Activated T-cell treated with anti-CD3 and anti-CD28 coated beads for 24 hours (primary cell): Measurements from ENCODE around the gene HNMT.
"Not testable (repeated sequence)": the region's sequence is repeated elsewhere in the genome, so short reads cannot be mapped to it uniquely, and the experiment has no call there.

ENCODE experiments used
- DNase-seq: peaks from one replicate; pipeline ENCODE4 v3.0.0-alpha.2; 2020; ENCODE audit warnings: low read depth

The HNMT gene

DNA sequence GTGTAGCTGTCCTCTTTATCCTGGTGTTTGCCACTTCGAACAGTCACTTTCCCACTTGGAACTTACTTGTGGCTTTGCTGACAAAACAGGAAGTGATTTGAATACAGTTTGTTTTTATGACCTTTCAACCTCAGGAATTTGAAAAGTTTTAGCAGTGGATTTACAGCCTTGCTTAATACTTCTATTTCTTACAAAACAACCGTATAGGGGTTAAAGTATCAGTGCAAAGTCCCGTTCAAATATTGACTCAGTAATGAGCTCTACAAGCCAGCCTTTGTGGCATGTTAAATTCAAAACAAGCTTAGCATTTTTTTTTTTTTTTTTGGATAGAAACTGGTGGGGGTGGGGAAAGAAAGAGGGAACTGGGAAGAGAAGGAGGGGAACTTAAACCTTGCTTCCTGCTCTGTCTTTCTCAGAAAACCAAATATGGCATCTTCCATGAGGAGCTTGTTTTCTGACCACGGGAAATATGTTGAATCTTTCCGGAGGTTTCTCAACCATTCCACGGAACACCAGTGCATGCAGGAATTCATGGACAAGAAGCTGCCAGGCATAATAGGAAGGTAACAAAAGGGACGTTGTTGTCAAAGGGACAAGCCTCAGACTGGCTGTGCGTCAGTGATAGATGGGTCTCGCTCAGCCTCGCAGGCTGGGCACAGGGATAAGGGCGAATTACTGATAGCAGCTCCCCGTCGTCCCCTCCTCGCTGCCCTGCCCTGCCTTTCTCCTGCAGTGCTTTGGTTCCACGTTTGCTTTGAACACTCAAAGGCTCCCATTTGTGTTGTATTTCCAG lies at the start of gene HNMT:
HNMT (plus strand) TSS at position 408 of the 793 bp plus-strand sequence; CDS start at position 427, 19 bp downstream.
- DNase-seq = no peak

- no peak for DNase-seq
These were observed 43.0 kb upstream of the HNMT start for GRCh38 chr2:137921105-137921880.

DNA sequence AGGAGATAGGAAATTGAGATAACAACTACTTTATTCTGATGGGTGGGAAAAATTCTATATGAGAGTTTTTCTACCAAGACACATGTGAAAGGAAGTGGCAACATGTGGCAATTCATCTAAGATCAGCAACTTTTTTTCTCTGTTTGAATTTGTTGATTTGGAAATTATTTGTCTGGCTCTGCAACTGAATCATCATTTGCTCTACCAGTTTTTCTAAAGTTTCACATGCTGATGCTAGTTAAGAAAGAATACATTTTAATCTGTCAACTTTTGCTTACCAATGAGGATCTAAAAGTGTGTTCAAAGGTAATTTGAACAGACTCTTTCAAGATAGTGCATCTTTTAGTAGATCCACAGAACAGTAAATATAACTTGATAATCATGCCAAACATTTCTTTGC lies 42.1 kb upstream of the HNMT start:
- DNase-seq = not testable (repeated sequence)

GRCh38 chr2:137924019-137924418 lies 40.3 kb upstream of the HNMT start:
- no peak for DNase-seq

DNA sequence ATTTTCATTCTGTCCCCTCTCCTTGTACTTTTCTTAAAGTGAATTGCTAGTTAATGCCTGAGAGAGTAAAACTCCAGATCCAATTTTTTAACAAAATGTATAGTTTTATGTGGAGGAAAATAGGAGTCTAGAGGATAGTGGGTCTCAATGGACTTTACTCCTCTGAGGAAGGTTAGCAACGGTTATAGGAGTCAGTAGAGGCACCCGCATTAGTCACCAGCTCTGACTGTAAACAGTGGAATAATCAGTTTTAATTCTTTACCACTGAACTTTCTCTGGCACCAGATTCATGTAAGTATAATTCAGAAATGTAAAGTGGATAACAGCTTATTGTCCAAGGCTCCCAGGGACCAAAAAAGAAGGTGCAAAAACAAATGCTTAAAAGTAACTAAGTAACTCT lies 38.7 kb upstream of the HNMT start:
- DNase-seq = no peak

DNA sequence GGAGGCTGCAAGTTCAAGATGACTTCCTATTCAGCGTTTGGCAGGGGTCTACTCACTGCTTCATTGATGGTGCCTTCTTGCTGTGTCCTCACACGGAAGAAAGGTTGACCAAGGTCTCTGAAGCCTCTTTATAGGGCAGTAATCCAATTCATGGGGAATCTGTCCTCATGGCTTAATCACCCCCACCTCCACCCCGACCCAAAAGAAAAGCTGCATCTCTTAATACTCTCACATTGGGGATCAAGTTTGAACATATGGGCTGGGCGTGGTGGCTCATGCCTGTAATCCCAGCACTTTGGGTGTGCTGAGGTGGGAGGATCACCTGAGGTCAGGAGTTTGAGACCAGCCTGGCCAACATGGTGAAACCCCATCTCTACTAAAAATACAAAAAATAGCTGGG lies 36.4 kb upstream of the HNMT start:
- no peak for DNase-seq

DNA sequence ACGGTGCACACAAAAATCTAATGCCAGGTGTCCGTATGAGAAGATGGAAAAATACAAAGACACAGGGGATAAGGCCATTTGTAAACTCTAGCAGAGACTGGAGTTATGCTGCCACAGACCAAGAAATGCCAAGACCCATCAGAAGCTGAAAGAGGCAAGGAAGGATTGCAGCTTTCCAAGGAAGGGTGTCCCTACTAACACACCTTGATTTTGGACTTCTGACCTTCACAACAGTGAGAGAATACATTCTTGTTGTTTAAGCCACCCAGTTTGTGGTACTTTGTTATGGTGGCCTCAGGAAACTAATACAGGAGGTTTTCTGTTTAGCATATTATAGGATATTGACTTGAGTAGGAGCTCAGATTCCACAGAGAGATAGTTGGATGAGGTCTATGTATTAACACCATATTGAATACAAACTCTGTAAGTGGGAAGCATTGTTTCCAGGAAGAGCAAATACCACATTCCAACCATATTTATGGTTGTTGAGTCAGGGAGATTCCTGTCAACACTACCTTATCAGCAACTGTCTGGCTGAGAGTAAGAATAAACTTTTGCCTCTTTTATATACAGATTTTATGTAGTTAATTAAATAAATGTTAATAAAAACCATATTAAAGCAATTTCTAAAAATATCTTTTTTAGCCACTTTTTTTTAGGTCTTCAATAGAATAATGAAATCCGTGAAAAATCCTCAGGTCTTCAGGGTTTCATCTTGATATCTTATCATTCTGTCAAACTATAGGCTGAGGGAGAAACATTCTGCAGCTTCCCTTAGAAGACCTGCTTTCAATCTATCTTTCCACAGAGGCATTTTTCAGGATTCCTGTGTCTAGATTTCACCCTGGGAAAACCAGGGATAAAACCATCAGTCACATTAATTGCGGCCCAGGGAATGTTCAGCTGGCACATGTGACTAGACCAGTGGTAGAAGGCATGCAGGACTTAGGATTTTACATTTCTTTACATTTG lies 35.4 kb upstream of the HNMT start:
- DNase-seq = no peak

GRCh38 chr2:137929519-137929916 lies 34.8 kb upstream of the HNMT start:
- DNase-seq = no peak

GRCh38 chr2:137930146-137930545 lies 34.1 kb upstream of the HNMT start:
- no peak for DNase-seq

DNA sequence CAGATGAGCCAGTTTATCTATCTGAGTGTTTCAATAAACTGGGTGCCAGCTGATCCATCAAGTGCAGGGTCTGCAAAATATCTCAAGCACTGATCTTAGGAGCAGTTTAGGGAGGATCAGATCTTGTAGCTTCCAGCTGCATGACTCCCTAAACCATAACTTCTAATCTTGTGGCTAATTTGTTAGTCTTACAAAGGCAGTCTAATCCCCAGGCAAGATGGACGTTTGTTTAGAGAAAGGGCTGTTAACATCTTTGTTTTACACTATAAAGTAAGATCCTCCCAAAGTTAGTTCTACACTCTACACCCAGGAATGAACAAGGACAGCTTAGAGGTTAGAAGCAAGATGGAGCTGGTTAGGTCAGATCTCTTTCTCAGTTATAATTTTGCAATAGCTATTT lies 28.7 kb upstream of the HNMT start:
- no peak for DNase-seq

- no peak for DNase-seq
These were observed 27.0 kb upstream of the HNMT start for GRCh38 chr2:137937246-137937645.

DNA sequence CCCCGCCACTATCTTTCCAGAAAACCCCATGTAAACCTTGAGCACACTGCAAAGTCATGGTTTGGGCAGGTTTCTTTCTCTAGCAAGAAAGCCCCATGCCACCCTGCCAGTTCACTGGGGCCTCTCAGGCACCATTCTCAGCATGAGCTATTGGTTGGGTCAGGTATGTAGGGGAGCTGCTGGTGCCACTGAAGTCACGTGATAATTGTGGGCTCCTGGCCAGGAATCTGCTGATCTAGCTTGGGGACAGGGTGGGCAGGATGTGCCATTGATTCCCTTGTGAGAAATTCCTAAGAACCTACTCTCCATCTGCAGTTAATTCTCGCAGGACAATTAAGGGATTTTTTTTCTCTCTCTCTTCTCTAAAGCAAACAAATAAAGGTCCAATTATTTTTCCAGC lies 26.5 kb upstream of the HNMT start:
- DNase-seq = no peak

- DNase-seq = no peak
These were observed 26.1 kb upstream of the HNMT start for GRCh38 chr2:137938204-137938603.

GRCh38 chr2:137939026-137939425 lies 25.2 kb upstream of the HNMT start:
- no peak for DNase-seq

GRCh38 chr2:137940154-137940553 lies 24.1 kb upstream of the HNMT start:
- no peak for DNase-seq

GRCh38 chr2:137942037-137942832 lies 22.0 kb upstream of the HNMT start:
- DNase-seq = no peak

DNA sequence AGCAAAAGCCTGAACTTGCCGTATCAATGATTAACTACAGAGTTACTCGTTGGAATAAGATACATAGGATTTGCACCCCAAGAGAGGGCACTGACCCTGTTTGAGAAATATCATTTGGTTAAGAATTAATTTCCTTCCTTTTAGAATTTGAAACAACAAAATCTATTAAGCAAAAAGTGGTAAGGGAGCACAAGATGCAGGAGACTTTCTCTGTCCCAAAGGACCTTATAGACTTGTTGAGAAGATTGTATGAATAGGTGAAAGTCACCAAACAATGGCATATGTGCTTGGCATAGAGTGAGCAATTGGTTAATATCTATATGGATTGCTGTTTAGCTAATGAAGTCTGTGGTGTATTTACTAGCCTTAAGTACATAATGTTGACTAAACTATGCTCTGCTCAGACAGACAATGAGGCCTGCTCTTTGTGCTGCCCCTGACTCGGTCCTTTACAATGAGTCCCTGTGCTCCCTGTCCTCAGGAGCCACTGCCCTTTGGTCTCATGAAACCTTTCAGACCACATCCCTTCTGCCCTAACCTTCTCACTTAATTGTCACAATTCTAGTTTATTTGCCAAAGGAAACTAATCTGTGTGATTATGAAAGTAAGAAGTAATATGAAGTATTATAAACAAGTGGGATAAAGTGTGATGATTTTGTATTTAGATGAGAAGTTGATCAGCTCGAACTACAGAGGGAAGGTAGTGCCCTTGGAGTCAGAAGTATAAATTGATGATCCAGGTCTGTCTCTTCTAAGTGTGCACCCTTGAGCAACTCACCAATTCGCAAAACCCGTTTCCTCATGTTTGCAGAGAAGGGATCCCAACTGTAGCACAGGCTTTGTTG lies 21.2 kb upstream of the HNMT start:
- DNase-seq = no peak

- no peak for DNase-seq
These were observed 20.5 kb upstream of the HNMT start for GRCh38 chr2:137943678-137944347.

GRCh38 chr2:137944714-137945113 lies 19.6 kb upstream of the HNMT start:
- no peak for DNase-seq

GRCh38 chr2:137945229-137945628 lies 19.0 kb upstream of the HNMT start:
- DNase-seq = no peak
